Measurements from ENCODE around the gene MECR. TPM values are rescaled to one million over a fixed set of nuclear protein-coding genes. Genes with fewer than 3 reads are reported as not detected.

MECR gene
- total RNA-seq, 1 experiment from 2014 or later: 26.5 TPM

- no peak for DNase-seq
Observed at GRCh38 chr1:29197993-29198392, 32.7 kb downstream of the MECR start.

GRCh38 chr1:29197590-29197924, 33.2 kb downstream of the MECR start:
- Histone ChIP-seq H3K27me3 (no peaks in the 10 kb centered on the region), H3K4me3 (no peak overlapping the region), H3K36me3 (peaks cover 32% of the 10 kb centered on the region)

More at GRCh38 chr1:29197993-29198392, 32.7 kb downstream of the MECR start:
- no peak overlapping the region for H3K4me3 ChIP-seq
- no peaks in the 10 kb centered on the region for H3K9me3 ChIP-seq
- peaks cover 32% of the 10 kb centered on the region for H3K36me3 ChIP-seq
- H3K27me3 ChIP-seq: no peaks in the 10 kb centered on the region

GRCh38 chr1:29196863-29197589, 33.7 kb downstream of the MECR start:
- H3K27me3 ChIP-seq: no peaks in the 10 kb centered on the region
- H3K36me3 ChIP-seq: peaks cover 27% of the 10 kb centered on the region
- peak; percentile 9 for DNase-seq
- H3K4me3 ChIP-seq: no peak overlapping the region
- no peaks in the 10 kb centered on the region for H3K9me3 ChIP-seq

More at GRCh38 chr1:29197590-29197924, 33.2 kb downstream of the MECR start:
- DNase-seq: peak; percentile 5
- H3K9me3 ChIP-seq: no peaks in the 10 kb centered on the region

GRCh38 chr1:29195881-29196291, 34.8 kb downstream of the MECR start:
- H3K27me3 ChIP-seq: no peaks in the 10 kb centered on the region
- H3K36me3 ChIP-seq: peaks cover 15% of the 10 kb centered on the region
- no peak overlapping the region for H3K4me3 ChIP-seq
- DNase-seq: peak; percentile 14
- no peaks in the 10 kb centered on the region for H3K9me3 ChIP-seq

GRCh38 chr1:29193879-29194455, 36.8 kb downstream of the MECR start:
- Histone ChIP-seq H3K36me3 (peaks cover 4% of the 10 kb centered on the region), H3K9me3 (no peaks in the 10 kb centered on the region), H3K4me3 (no peak overlapping the region), H3K27me3 (no peaks in the 10 kb centered on the region)
- DNase-seq: no peak

- no peak overlapping the region for H3K4me3 ChIP-seq
- no peaks in the 10 kb centered on the region for H3K9me3 ChIP-seq
- DNase-seq: no peak
- H3K27me3 ChIP-seq: no peaks in the 10 kb centered on the region
- H3K36me3 ChIP-seq: no peaks in the 10 kb centered on the region; the same call in 1 of the 2 replicates
Observed at GRCh38 chr1:29190718-29191117, 40.0 kb downstream of the MECR start.

GRCh38 chr1:29186707-29187106, 44.0 kb downstream of the MECR start:
- H3K4me3 ChIP-seq: no peak overlapping the region
- no peaks in the 10 kb centered on the region for H3K36me3 ChIP-seq
- H3K9me3 ChIP-seq: no peaks in the 10 kb centered on the region
- no peaks in the 10 kb centered on the region for H3K27me3 ChIP-seq
- no peak for DNase-seq

GRCh38 chr1:29186252-29186651, 44.5 kb downstream of the MECR start:
- no peaks in the 10 kb centered on the region for H3K9me3 ChIP-seq
- H3K36me3 ChIP-seq: peaks cover 3% of the 10 kb centered on the region
- H3K27me3 ChIP-seq: no peaks in the 10 kb centered on the region
- H3K4me3 ChIP-seq: no peak overlapping the region
- DNase-seq: no peak

- no peaks in the 10 kb centered on the region for H3K9me3 ChIP-seq
- H3K4me3 ChIP-seq: no peak overlapping the region
- H3K27me3 ChIP-seq: no peaks in the 10 kb centered on the region
- H3K36me3 ChIP-seq: peaks cover 29% of the 10 kb centered on the region
- DNase-seq: no peak
Observed at GRCh38 chr1:29183287-29183686, 47.4 kb downstream of the MECR start.

GRCh38 chr1:29181413-29182225, 49.1 kb downstream of the MECR start, which contains the start of gene SRSF4:
TSS of gene SRSF4 (minus strand) at chr1:29181900. CDS start at chr1:29181752, 148 bp downstream.
- H3K27me3 ChIP-seq: no peaks in the 10 kb centered on the region
- peak; percentile 99 for DNase-seq
- no peaks in the 10 kb centered on the region for H3K9me3 ChIP-seq
- peaks cover 37% of the 10 kb centered on the region for H3K36me3 ChIP-seq
- peak within 1 kb of the TSS; percentile 100 for H3K4me3 ChIP-seq

- no peak for DNase-seq
- H3K27me3 ChIP-seq: no peaks in the 10 kb centered on the region
- H3K36me3 ChIP-seq: peaks cover 41% of the 10 kb centered on the region
- H3K4me3 ChIP-seq: peak overlapping the region; percentile 100
- no peaks in the 10 kb centered on the region for H3K9me3 ChIP-seq
Observed at GRCh38 chr1:29180497-29181412, 50.0 kb downstream of the MECR start.

- H3K27me3 ChIP-seq: no peaks in the 10 kb centered on the region
- H3K4me3 ChIP-seq: peak overlapping the region; percentile 100
- H3K9me3 ChIP-seq: no peaks in the 10 kb centered on the region
- peaks cover 43% of the 10 kb centered on the region for H3K36me3 ChIP-seq
- no peak for DNase-seq
Observed at GRCh38 chr1:29179641-29180184, 51.0 kb downstream of the MECR start.

- no peaks in the 10 kb centered on the region for H3K27me3 ChIP-seq
- H3K9me3 ChIP-seq: no peaks in the 10 kb centered on the region
- peaks cover 57% of the 10 kb centered on the region for H3K36me3 ChIP-seq
- no peak for DNase-seq
- H3K4me3 ChIP-seq: no peak overlapping the region
Observed at GRCh38 chr1:29177022-29177705, 53.6 kb downstream of the MECR start.

- DNase-seq: no peak
- Histone ChIP-seq H3K27me3 (no peaks in the 10 kb centered on the region), H3K9me3 (no peaks in the 10 kb centered on the region), H3K4me3 (no peak overlapping the region), H3K36me3 (peaks cover 63% of the 10 kb centered on the region)
Observed at GRCh38 chr1:29176576-29176975, 54.2 kb downstream of the MECR start.

- no peak overlapping the region for H3K4me3 ChIP-seq
- H3K9me3 ChIP-seq: no peaks in the 10 kb centered on the region
- no peak for DNase-seq
- H3K27me3 ChIP-seq: no peaks in the 10 kb centered on the region
- H3K36me3 ChIP-seq: peaks cover 63% of the 10 kb centered on the region
Observed at GRCh38 chr1:29172415-29172939, 58.3 kb downstream of the MECR start.
